B cell (primary cell): ENCODE measurements around the gene SLC35G6. TPM values are rescaled to one million over a fixed set of nuclear protein-coding genes. Genes with fewer than 3 reads are reported as not detected.

Source experiments
- ATAC-seq: fragments of 200-7000 bp; cut with Tn5 transposase; one replicate; pipeline ENCODE4 v1.10.0; 2021; ENCODE audit warnings: low read depth, mild to moderate bottlenecking, moderate number of reproducible peaks, moderate library complexity
- CTCF ChIA-PET: fragments of 350-600 bp; sonication (Branson Sonifier 250); formaldehyde crosslinking; loops from one replicate; lab custom pipeline; 2021; ENCODE audit warnings: antibody characterized with exemption, inconsistent platforms; lab: Charles Lee
- POLR2A ChIA-PET: fragments of 350-600 bp; sonication (Branson Sonifier 250); formaldehyde crosslinking; loops from one replicate; lab custom pipeline; 2021; ENCODE audit warnings: antibody characterized with exemption; lab: Charles Lee
- DNase-seq: peaks from one replicate; pipeline ENCODE4 v3.0.0; 2013
- H2AFZ ChIP-seq: 2 replicates; pipeline ENCODE4 v1.6.1; 2012; ENCODE audit warnings: mild to moderate bottlenecking, low read depth, low read length; ENCODE audit not compliant: insufficient read depth, poor library complexity, severe bottlenecking
- H3K27ac ChIP-seq, 2 donors: 1 replicate in 1 of 2; 2 replicates in 1 of 2; pipeline ENCODE4 v1.5.1; 2012 to 2013; ENCODE audit warnings: low read length in 2 of 2, mild to moderate bottlenecking in 2 of 2, moderate library complexity in 1 of 2
- H3K27me3 ChIP-seq, 4 experiments: fragments of 200-600 bp in 1 of 4; sonication (generic) in 1 of 4; replicated peaks in 1 of 4; 1 replicate in 2 of 4; 2 replicates in 2 of 4; pipeline versions ENCODE4 v1.6.1 to v1.7.0; 2013 to 2016; ENCODE audit warnings: low read length in 3 of 4, mild to moderate bottlenecking in 2 of 4, mixed read lengths in 1 of 4, moderate library complexity in 1 of 4; ENCODE audit not compliant: insufficient read depth in 4 of 4, control insufficient read depth in 3 of 4; ENCODE audit errors: control extremely low read depth in 1 of 4
- H3K36me3 ChIP-seq, 2 experiments: replicated peaks in 1 of 2; 1 replicate in 1 of 2; 2 replicates in 1 of 2; pipeline versions ENCODE4 v1.6.1 to v1.7.1; 2013; ENCODE audit warnings: low read length in 1 of 2; ENCODE audit not compliant: insufficient read depth in 2 of 2, control insufficient read depth in 1 of 2; ENCODE audit errors: control extremely low read depth in 1 of 2, extremely low read depth in 1 of 2
- H3K4me1 ChIP-seq, 2 donors: fragments of 200-600 bp in 1 of 2; sonication (generic) in 1 of 2; 1 replicate in 1 of 2; 2 replicates in 1 of 2; pipeline versions ENCODE4 v1.5.1 to v1.6.1; 2013 to 2017; ENCODE audit warnings: low read length in 2 of 2; ENCODE audit not compliant: control insufficient read depth in 2 of 2, insufficient read depth in 2 of 2
- H3K4me2 ChIP-seq: replicated peaks from 2 replicates; pipeline ENCODE3; 2012; ENCODE audit warnings: mild to moderate bottlenecking, low read depth, low read length; ENCODE audit not compliant: poor library complexity, severe bottlenecking
- H3K4me3 ChIP-seq, 5 experiments: fragments of 200-600 bp in 1 of 5; sonication (generic) in 1 of 5; 1 replicate in 3 of 5; 2 replicates in 2 of 5; pipeline versions ENCODE4 v1.5.1 to v1.7.0; 2011 to 2016; ENCODE audit warnings: low read length in 4 of 5, mild to moderate bottlenecking in 4 of 5, low read depth in 2 of 5, control low read depth in 1 of 5, moderate library complexity in 1 of 5; ENCODE audit not compliant: insufficient read depth in 1 of 5; ENCODE audit errors: control extremely low read depth in 1 of 5, extremely low read depth in 1 of 5
- H3K79me2 ChIP-seq: fragments of 200-600 bp; sonication (generic); one replicate; pipeline ENCODE4 v1.6.0; 2016; ENCODE audit warnings: low read length; ENCODE audit not compliant: control insufficient read depth, insufficient read depth
- H3K9ac ChIP-seq: fragments of 200-600 bp; sonication (generic); 2 replicates; pipeline ENCODE4 v1.6.1; 2017; ENCODE audit warnings: mild to moderate bottlenecking, low read length, moderate library complexity
- H3K9me3 ChIP-seq, 3 donors: one replicate each; pipeline versions ENCODE4 v1.6.1 to v1.7.1; 2013; ENCODE audit warnings: low read length in 2 of 3; ENCODE audit not compliant: control insufficient read depth in 2 of 3, insufficient read depth in 1 of 3; ENCODE audit errors: control extremely low read depth in 1 of 3
- H4K20me1 ChIP-seq: 2 replicates; pipeline ENCODE4 v1.6.0; 2012; ENCODE audit warnings: mild to moderate bottlenecking, low read length; ENCODE audit not compliant: insufficient read depth, control insufficient read depth, poor library complexity, severe bottlenecking
- H3K27ac Mint-ChIP-seq: one replicate; pipeline ENCODE4 v1.8.0; 2021; ENCODE audit warnings: mixed read lengths
- H3K27me3 Mint-ChIP-seq: one replicate; pipeline ENCODE4 v1.8.0; 2021; ENCODE audit warnings: mixed read lengths
- H3K4me1 Mint-ChIP-seq: one replicate; pipeline ENCODE4 v1.8.0; 2021; ENCODE audit warnings: mixed read lengths
- H3K4me3 Mint-ChIP-seq: one replicate; pipeline ENCODE4 v1.8.0; 2021; ENCODE audit warnings: mixed read lengths
- H3K9me3 Mint-ChIP-seq: one replicate; pipeline ENCODE4 v1.8.0; 2022; ENCODE audit warnings: mixed read lengths; ENCODE audit not compliant: insufficient read depth
- EZH2 ChIP-seq: IDR thresholded peaks from 2 replicates; pipeline ENCODE4 v1.6.1; 2012; ENCODE audit warnings: borderline replicate concordance, low read depth, mild to moderate bottlenecking, moderate library complexity, low read length; ENCODE audit not compliant: insufficient read depth, poor library complexity, severe bottlenecking
- WGBS: methylation state at CpG from one replicate; pipeline ENCODE4 v1.1.5; 2013; ENCODE audit warnings: missing lambda C conversion rate; ENCODE audit not compliant: insufficient coverage; 5-methylcytosine and 5-hydroxymethylcytosine counted together
- intact Hi-C: fragments of 100-400 bp; cut with micrococcal nuclease; formaldehyde crosslinking; loops from one replicate; pipeline ENCODE4 v1.10.0; 2022
- polyA plus RNA-seq: library from polyadenylated mRNA; depleted of rRNA; stranded (reverse); fragments of >200 nt; gene quantifications from 2 replicates; pipeline ENCODE4 v1.2.3, GENCODE V29; 2012
- total RNA-seq, 2 donors: library from RNA; stranded (reverse); fragments of 120-200 nt in 1 of 2; gene quantifications; 1 replicate in 1 of 2; 2 replicates in 1 of 2; pipeline versions ENCODE4 v1.2.3 to v1.2.4, GENCODE V29; 2013 to 2022
- TF ChIP-seq, protein P1 (sequence below): fragments of 200-600 bp; IDR thresholded peaks from one replicate; pipeline ENCODE4 v1.8.0; 2022; ENCODE audit warnings: antibody characterized with exemption, mild to moderate bottlenecking

SLC35G6 gene
- total and polyA plus RNA-seq, 2 donors (not counting 1 experiment from before 2014, with no cell fraction given), result 0.04 to 0.30 TPM

DNA sequence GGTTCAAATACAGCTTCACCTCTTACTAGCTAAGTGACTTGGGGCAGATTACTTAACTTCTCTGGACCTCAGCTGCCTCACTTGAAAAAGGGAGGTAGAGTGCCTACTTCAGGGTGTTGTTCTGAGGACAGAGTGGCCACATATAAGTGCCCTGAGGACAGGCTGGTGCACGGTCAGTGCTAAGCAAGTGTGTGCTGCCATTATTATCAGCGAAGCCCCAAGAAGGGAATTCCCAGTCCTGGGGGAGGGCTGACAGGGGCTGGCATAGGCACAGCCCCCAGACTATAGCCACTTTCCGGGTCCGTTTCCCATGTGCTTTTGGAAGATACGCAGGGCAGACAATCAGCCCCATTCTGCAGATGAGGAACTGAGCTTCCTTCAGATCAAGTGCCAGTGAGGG, 4.3 kb upstream of the SLC35G6 start:
- no peaks in the 10 kb centered on the region for H3K27me3 Mint-ChIP-seq
- no peaks in the 10 kb centered on the region for H3K36me3 ChIP-seq
- H3K4me1 Mint-ChIP-seq, result peaks cover 56% of the 10 kb centered on the region
- no peak for DNase-seq
- peak overlapping the region; percentile 50 for H3K27ac Mint-ChIP-seq
- ATAC-seq, result no peak
- H3K9me3 ChIP-seq, result no peaks in the 10 kb centered on the region
- H3K27ac ChIP-seq, result no peak overlapping the region
- peak overlapping the region; percentile 96 for H3K4me3 Mint-ChIP-seq
- WGBS, result 97% methylated on average over 5 of the region's 5 CpGs
- no peak for TF ChIP-seq EZH2
- TF ChIP-seq, protein P1, sequence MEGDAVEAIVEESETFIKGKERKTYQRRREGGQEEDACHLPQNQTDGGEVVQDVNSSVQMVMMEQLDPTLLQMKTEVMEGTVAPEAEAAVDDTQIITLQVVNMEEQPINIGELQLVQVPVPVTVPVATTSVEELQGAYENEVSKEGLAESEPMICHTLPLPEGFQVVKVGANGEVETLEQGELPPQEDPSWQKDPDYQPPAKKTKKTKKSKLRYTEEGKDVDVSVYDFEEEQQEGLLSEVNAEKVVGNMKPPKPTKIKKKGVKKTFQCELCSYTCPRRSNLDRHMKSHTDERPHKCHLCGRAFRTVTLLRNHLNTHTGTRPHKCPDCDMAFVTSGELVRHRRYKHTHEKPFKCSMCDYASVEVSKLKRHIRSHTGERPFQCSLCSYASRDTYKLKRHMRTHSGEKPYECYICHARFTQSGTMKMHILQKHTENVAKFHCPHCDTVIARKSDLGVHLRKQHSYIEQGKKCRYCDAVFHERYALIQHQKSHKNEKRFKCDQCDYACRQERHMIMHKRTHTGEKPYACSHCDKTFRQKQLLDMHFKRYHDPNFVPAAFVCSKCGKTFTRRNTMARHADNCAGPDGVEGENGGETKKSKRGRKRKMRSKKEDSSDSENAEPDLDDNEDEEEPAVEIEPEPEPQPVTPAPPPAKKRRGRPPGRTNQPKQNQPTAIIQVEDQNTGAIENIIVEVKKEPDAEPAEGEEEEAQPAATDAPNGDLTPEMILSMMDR, result no peak
- H3K27me3 ChIP-seq, result no peaks in the 10 kb centered on the region
- intact Hi-C loops, result no loop called here
- CTCF ChIA-PET, result interaction anchor here (0.9 to 1.5 kb wide), 6 partner anchors 8 to 121 kb away, joined by 3 to 5 read pairs (median 3); no protein-coding TSS in a partner anchor
- H3K4me3 ChIP-seq, result no peak overlapping the region
- no peaks in the 10 kb centered on the region for H3K9me3 Mint-ChIP-seq
- POLR2A ChIA-PET, result interaction anchor here (0.7 kb wide), 1 partner anchor 11 kb away, joined by 3 read pairs; no protein-coding TSS in a partner anchor
- H4K20me1 ChIP-seq, result peaks cover 60% of the 10 kb centered on the region
- peaks cover 91% of the 10 kb centered on the region for H3K79me2 ChIP-seq
- peaks cover 26 to 42% of the 10 kb centered on the region in 2 donors for H3K4me1 ChIP-seq
- H3K9ac ChIP-seq, result no peak overlapping the region
- H2AFZ ChIP-seq, result no peak overlapping the region
- H3K4me2 ChIP-seq, result peak overlapping the region; percentile 93

GRCh38 chr17:7477392-7478275, 3.6 kb upstream of the SLC35G6 start:
- DNase-seq (no peak), ATAC-seq (no peak)
- intact Hi-C loops, result no loop called here
- ChIA-PET POLR2A (interaction anchor here (0.5 to 0.8 kb wide), 3 partner anchors 11 to 36 kb away, joined by 3 to 12 read pairs (median 10); no protein-coding TSS in a partner anchor), CTCF (interaction anchor here (0.9 to 2.2 kb wide), 8 partner anchors 9 to 122 kb away, joined by 3 to 8 read pairs (median 3); partner anchors contain the start of gene TMEM102)
- Histone ChIP-seq H3K4me2 (peak overlapping the region; percentile 93), H3K27ac (peak overlapping the region; percentile 7 to 10), H3K36me3 (no peaks in the 10 kb centered on the region), H3K79me2 (peaks cover 92% of the 10 kb centered on the region), H4K20me1 (peaks cover 55% of the 10 kb centered on the region), H3K4me3 (peak overlapping the region in 4 of 5 experiments; percentile 72 to 88 (median 80)), H2AFZ (no peak overlapping the region), H3K9ac (no peak overlapping the region), H3K4me1 (peaks cover 26 to 45% of the 10 kb centered on the region in 2 donors), H3K9me3 (no peaks in the 10 kb centered on the region), H3K27me3 (no peaks in the 10 kb centered on the region)
- no peaks in the 10 kb centered on the region for H3K27me3 Mint-ChIP-seq
- WGBS, result 64% methylated on average over 26 of the region's 26 CpGs
- H3K9me3 Mint-ChIP-seq, result no peaks in the 10 kb centered on the region
- H3K27ac Mint-ChIP-seq, result peak overlapping the region; percentile 93
- peaks cover 60% of the 10 kb centered on the region for H3K4me1 Mint-ChIP-seq
- H3K4me3 Mint-ChIP-seq, result peak overlapping the region; percentile 96
- TF ChIP-seq, protein P1, result no peak
- TF ChIP-seq EZH2, result no peak
